A549 (cell line): ENCODE results near the gene GABBR2. TPM values are rescaled to one million over a fixed set of nuclear protein-coding genes. Genes with fewer than 3 reads are reported as not detected.

Source experiments
- ATAC-seq, 2 experiments: fragments of 200-7000 bp in 1 of 2; fragments of >200 bp in 1 of 2; cut with Nextera tagmentation in 1 of 2; cut with Tn5 transposase in 1 of 2; 3 replicates each; pipeline versions ENCODE4 v1.8.0 to v1.9.1; 2018 to 2020; ENCODE audit warnings: mild to moderate bottlenecking in 1 of 2, moderate library complexity in 1 of 2
- CTCF ChIA-PET: fragments of 300-600 bp; sonication (Branson Sonifier 250); formaldehyde crosslinking; extraction: SDS; loops from one replicate; lab custom pipeline; 2021; ENCODE audit warnings: antibody characterized with exemption, inconsistent platforms; lab: Yijun Ruan, JAX
- POLR2A ChIA-PET: fragments of 350-600 bp; formaldehyde crosslinking; extraction: SDS; loops from one replicate; lab custom pipeline; 2021; ENCODE audit warnings: antibody characterized with exemption, inconsistent platforms; lab: Yijun Ruan, JAX
- DNase-seq, 2 experiments: peaks; one replicate each; pipeline versions ENCODE4 v3.0.0 to v3.0.0-alpha.2; 2011 to 2016; ENCODE audit warnings: low read depth in 1 of 2, low spot score in 1 of 2
- FAIRE-seq: peaks from 2 replicates; lab custom pipeline; 2011; peaks lifted over from hg19 to GRCh38; lab: Jason Lieb, UNC
- H3K27ac ChIP-seq, 2 experiments: fragments of >200 bp; sonication (Bioruptor Twin); formaldehyde crosslinking; 3 replicates each; pipeline ENCODE4 v1.5.1; 2016 to 2017
- H3K4me1 ChIP-seq: fragments of >200 bp; sonication (Bioruptor Twin); formaldehyde crosslinking; 3 replicates; pipeline ENCODE4 v1.6.1; 2016
- H3K4me2 ChIP-seq: fragments of >200 bp; sonication (Bioruptor Twin); formaldehyde crosslinking; 3 replicates; pipeline ENCODE4 v1.6.1; 2016
- H3K4me3 ChIP-seq: fragments of >200 bp; sonication (Bioruptor Twin); formaldehyde crosslinking; 3 replicates; pipeline ENCODE4 v1.5.1; 2016
- H3K9me3 ChIP-seq: fragments of >200 bp; sonication (Bioruptor Twin); formaldehyde crosslinking; 3 replicates; pipeline ENCODE4 v1.6.1; 2016
- BHLHE40 ChIP-seq: IDR thresholded peaks from 2 replicates; pipeline ENCODE4 v1.6.1; 2012; ENCODE audit warnings: low read depth, low read length, inconsistent platforms
- CBX2 ChIP-seq: fragments of 200-600 bp; sonication (generic); IDR thresholded peaks from 2 replicates; pipeline ENCODE4 v1.6.1; 2016; ENCODE audit warnings: low read depth, mild to moderate bottlenecking, borderline replicate concordance
- CHD4 ChIP-seq: fragments of 200-600 bp; sonication (generic); IDR thresholded peaks from 2 replicates; pipeline ENCODE4 v1.6.1; 2016; ENCODE audit warnings: antibody characterized with exemption, mild to moderate bottlenecking, borderline replicate concordance
- E2F6 ChIP-seq: IDR thresholded peaks from 2 replicates; pipeline ENCODE4 v1.6.1; 2012; ENCODE audit warnings: low read depth, borderline replicate concordance
- ELK1 ChIP-seq: fragments of 150-350 bp; IDR thresholded peaks from 2 replicates; pipeline ENCODE4 v1.6.1; 2014; ENCODE audit warnings: low read depth, mild to moderate bottlenecking, low read length
- ESRRA ChIP-seq: fragments of 150-350 bp; IDR thresholded peaks from 2 replicates; pipeline ENCODE4 v1.6.1; 2014; ENCODE audit warnings: mild to moderate bottlenecking, low read length, borderline replicate concordance
- FOSB ChIP-seq: fragments of 250-450 bp; sonication (Bioruptor Pico); IDR thresholded peaks from 2 replicates; pipeline ENCODE4 v1.5.0; 2020; ENCODE audit warnings: mild to moderate bottlenecking, moderate library complexity
- GATA3 ChIP-seq: IDR thresholded peaks from 2 replicates; pipeline ENCODE4 v1.6.1; 2012; ENCODE audit warnings: borderline replicate concordance
- HES2 ChIP-seq: fragments of >200 bp; sonication (Bioruptor Twin); formaldehyde crosslinking; IDR thresholded peaks from 2 replicates; pipeline ENCODE4 v1.6.1; 2016
- HEYL ChIP-seq: fragments of 250-450 bp; sonication (Bioruptor Pico); IDR thresholded peaks from 2 replicates; pipeline ENCODE4 v1.8.0; 2021; ENCODE audit warnings: mild to moderate bottlenecking, moderate library complexity
- HMGXB4 ChIP-seq: fragments of 250-450 bp; sonication (Bioruptor Pico); IDR thresholded peaks from 2 replicates; pipeline ENCODE4 v1.5.0; 2021; ENCODE audit warnings: mild to moderate bottlenecking, moderate library complexity, borderline replicate concordance
- JUN ChIP-seq, 2 experiments: fragments of >200 bp; sonication (Bioruptor Twin); formaldehyde crosslinking; IDR thresholded peaks; 2 replicates in 1 of 2; 3 replicates in 1 of 2; pipeline ENCODE4 v1.6.1; 2016 to 2017
- KDM1A ChIP-seq: fragments of 200-600 bp; sonication (generic); IDR thresholded peaks from 2 replicates; pipeline ENCODE4 v1.6.1; 2016; ENCODE audit warnings: low read depth, mild to moderate bottlenecking
- MAFK ChIP-seq: fragments of 450-650 bp; IDR thresholded peaks from 2 replicates; pipeline ENCODE4 v1.6.1; 2014; ENCODE audit not compliant: partially characterized antibody
- MAX ChIP-seq: IDR thresholded peaks from 2 replicates; pipeline ENCODE4 v1.6.1; 2012
- MAZ ChIP-seq: fragments of 150-350 bp; IDR thresholded peaks from 2 replicates; pipeline ENCODE4 v1.6.1; 2014; ENCODE audit warnings: antibody characterized with exemption, low read depth, low read length, borderline replicate concordance
- PBX3 ChIP-seq: IDR thresholded peaks from 2 replicates; pipeline ENCODE4 v1.6.1; 2012
- POLR2AphosphoS2 ChIP-seq: conservative IDR thresholded peaks from 2 replicates; pipeline ENCODE4 v1.6.1; 2012; ENCODE audit warnings: low read length, improper control_type of control experiment, inconsistent platforms
- RARB ChIP-seq: fragments of 250-450 bp; sonication (Bioruptor Pico); IDR thresholded peaks from 2 replicates; pipeline ENCODE4 v1.8.0; 2021; ENCODE audit warnings: mild to moderate bottlenecking, moderate library complexity
- RFX5 ChIP-seq: fragments of 450-650 bp; IDR thresholded peaks from 2 replicates; pipeline ENCODE4 v1.7.1; 2014; ENCODE audit warnings: antibody characterized with exemption, mild to moderate bottlenecking, moderate library complexity
- RNF2 ChIP-seq: fragments of 200-600 bp; sonication (generic); IDR thresholded peaks from 2 replicates; pipeline ENCODE4 v1.6.1; 2016; ENCODE audit warnings: low read depth, mild to moderate bottlenecking, antibody characterized with exemption, moderate library complexity, borderline replicate concordance
- SMC3 ChIP-seq: fragments of >200 bp; sonication (Bioruptor Twin); formaldehyde crosslinking; IDR thresholded peaks from 3 replicates; pipeline ENCODE4 v1.6.1; 2018; ENCODE audit warnings: inconsistent platforms
- TFCP2L1 ChIP-seq: fragments of 250-450 bp; sonication (Bioruptor Pico); IDR thresholded peaks from 2 replicates; pipeline ENCODE4 v1.5.0; 2021; ENCODE audit warnings: mild to moderate bottlenecking
- TP53 ChIP-seq: fragments of 250-450 bp; sonication (Bioruptor Pico); IDR thresholded peaks from 2 replicates; pipeline ENCODE4 v1.5.0; 2021; ENCODE audit warnings: mild to moderate bottlenecking, moderate library complexity
- ZC3H11A ChIP-seq: fragments of 450-650 bp; IDR thresholded peaks from 2 replicates; pipeline ENCODE4 v1.6.1; 2014; ENCODE audit warnings: antibody characterized with exemption, mild to moderate bottlenecking
- ZSCAN20 ChIP-seq: fragments of 250-450 bp; sonication (Bioruptor Pico); IDR thresholded peaks from 2 replicates; pipeline ENCODE4 v1.8.0; 2022; ENCODE audit warnings: mild to moderate bottlenecking, moderate library complexity
- WGBS: methylation state at CpG from one replicate; pipeline ENCODE4 v1.1.6; 2017; ENCODE audit errors: missing lambda C conversion rate; 5-methylcytosine and 5-hydroxymethylcytosine counted together
- polyA plus RNA-seq, 4 experiments: library from polyadenylated mRNA; depleted of rRNA in 3 of 4; stranded (reverse); fragments of >200 nt; fragmentation: RNase III in 1 of 4; extraction: RNeasy Plus Mini Kit Qiagen cat#74134 plus additional on column Dnase treatment in 1 of 4; gene quantifications; 2 replicates in 3 of 4; 3 replicates in 1 of 4; pipeline ENCODE4 v1.2.3, GENCODE V29; 2011 to 2017

GABBR2 gene
- polyA plus RNA-seq, 2 of the 4 experiments (the other 2 are of a cell fraction): 0.08 to 0.57 TPM

GRCh38 chr9:98450496-98450895, 258.2 kb downstream of the GABBR2 start:
- ATAC-seq (no peak), FAIRE-seq (no peak), DNase-seq (no peak)
- Histone ChIP-seq H3K4me1 (no peaks in the 10 kb centered on the region), H3K27ac (no peak overlapping the region), H3K4me2 (no peak overlapping the region), H3K4me3 (no peak overlapping the region), H3K9me3 (no peaks in the 10 kb centered on the region)
- TF ChIP-seq TFCP2L1 (CRISPR knock-in tag) (no peak), ZC3H11A (no peak)
- POLR2A ChIA-PET: no interaction called here
- 7% methylated on average over 2 of the region's 2 CpGs for WGBS
- CTCF ChIA-PET: interaction anchor here (0.6 to 1.3 kb wide), 2 partner anchors 32 to 192 kb away, joined by 3 read pairs; no protein-coding TSS in a partner anchor

GRCh38 chr9:98449871-98450270, 258.9 kb downstream of the GABBR2 start:
- FAIRE-seq: no peak
- DNase-seq: no peak
- H3K9me3 ChIP-seq: no peaks in the 10 kb centered on the region
- H3K4me3 ChIP-seq: no peak overlapping the region
- ChIA-PET POLR2A (no interaction called here), CTCF (interaction anchor here (0.6 to 1.3 kb wide), 2 partner anchors 33 to 192 kb away, joined by 3 read pairs; no protein-coding TSS in a partner anchor)
- TF ChIP-seq GATA3: no peak
- 54% methylated on average over 3 of the region's 3 CpGs for WGBS
- ATAC-seq: no peak
- no peak overlapping the region for H3K27ac ChIP-seq
- no peak overlapping the region for H3K4me2 ChIP-seq
- H3K4me1 ChIP-seq: no peaks in the 10 kb centered on the region

- no peak overlapping the region for H3K4me2 ChIP-seq
- H3K4me3 ChIP-seq: no peak overlapping the region
- H3K27ac ChIP-seq: no peak overlapping the region
- CTCF ChIA-PET: no interaction called here
- TF ChIP-seq RARB (CRISPR knock-in tag): no peak
- TF ChIP-seq HMGXB4 (CRISPR knock-in tag): no peak
- TF ChIP-seq SMC3: no peak
- TF ChIP-seq RFX5: no peak
- no peak for TF ChIP-seq MAZ
- no peak for TF ChIP-seq TP53 (CRISPR knock-in tag)
- no peak for TF ChIP-seq BHLHE40
- no peak for TF ChIP-seq ESRRA
- TF ChIP-seq MAX: no peak
- no peak for TF ChIP-seq HES2
- TF ChIP-seq PBX3: no peak
- no peak for TF ChIP-seq CBX2
- TF ChIP-seq ZSCAN20 (CRISPR knock-in tag): no peak
- no peak for TF ChIP-seq HEYL (CRISPR knock-in tag)
- TF ChIP-seq FOSB (CRISPR knock-in tag): no peak
- TF ChIP-seq RNF2: no peak
- no peaks in the 10 kb centered on the region for H3K4me1 ChIP-seq
- POLR2A ChIA-PET: no interaction called here
- FAIRE-seq (no peak), ATAC-seq (no peak), DNase-seq (no peak)
- H3K9me3 ChIP-seq: no peaks in the 10 kb centered on the region
- WGBS: 0% methylated on average over 1 of the region's 1 CpG
Observed at GRCh38 chr9:98445576-98445975, 263.2 kb downstream of the GABBR2 start.

- Histone ChIP-seq H3K4me3 (no peak overlapping the region), H3K4me1 (no peaks in the 10 kb centered on the region), H3K9me3 (no peaks in the 10 kb centered on the region), H3K27ac (no peak overlapping the region), H3K4me2 (no peak overlapping the region)
- 41% methylated on average over 13 of the region's 13 CpGs for WGBS
- ChIA-PET POLR2A (no interaction called here), CTCF (no interaction called here)
- DNase-seq (no peak), FAIRE-seq (no peak), ATAC-seq (no peak)
- TF ChIP-seq MAFK: no peak
- TF ChIP-seq ELK1: no peak
- no peak for TF ChIP-seq POLR2AphosphoS2
- TF ChIP-seq E2F6: no peak
- TF ChIP-seq HEYL (CRISPR knock-in tag): no peak
- no peak for TF ChIP-seq FOSB (CRISPR knock-in tag)
- TF ChIP-seq ZC3H11A: no peak
- no peak for TF ChIP-seq JUN (IDR thresholded peaks at IDR 0.05)
- TF ChIP-seq KDM1A: no peak
- no peak for TF ChIP-seq CHD4
Observed at GRCh38 chr9:98444601-98445000, 264.1 kb downstream of the GABBR2 start.
